GM13977 (cell line): Measurements from ENCODE around the gene ROCK1.

Experiments used
- DNase-seq: peaks from one replicate; pipeline ENCODE4 v3.0.0; 2012; ENCODE audit warnings: low spot score
- in situ Hi-C: fragments of 300-500 bp; cut with MboI; formaldehyde crosslinking; loops from one replicate; pipeline ENCODE4 v1.12.0; 2022; ENCODE audit warnings: low sequenced_read_pairs, low pct_unique_long_range_greater_than_20kb, mixed read lengths, inconsistent platforms; ENCODE audit not compliant: unreplicated experiment
- TF ChIP-seq, protein P1 (sequence below): IDR thresholded peaks from 2 replicates; pipeline ENCODE4 v1.5.1; 2012; ENCODE audit warnings: mild to moderate bottlenecking, control low read depth; ENCODE audit not compliant: insufficient read depth; ENCODE audit errors: extremely low read depth, missing control alignments

The ROCK1 gene

GRCh38 chr18:21056545-21056944 lies 55.1 kb downstream of the ROCK1 start:
- DNase-seq = no peak
- in situ Hi-C loops = no loop called here
- TF ChIP-seq, protein P1, sequence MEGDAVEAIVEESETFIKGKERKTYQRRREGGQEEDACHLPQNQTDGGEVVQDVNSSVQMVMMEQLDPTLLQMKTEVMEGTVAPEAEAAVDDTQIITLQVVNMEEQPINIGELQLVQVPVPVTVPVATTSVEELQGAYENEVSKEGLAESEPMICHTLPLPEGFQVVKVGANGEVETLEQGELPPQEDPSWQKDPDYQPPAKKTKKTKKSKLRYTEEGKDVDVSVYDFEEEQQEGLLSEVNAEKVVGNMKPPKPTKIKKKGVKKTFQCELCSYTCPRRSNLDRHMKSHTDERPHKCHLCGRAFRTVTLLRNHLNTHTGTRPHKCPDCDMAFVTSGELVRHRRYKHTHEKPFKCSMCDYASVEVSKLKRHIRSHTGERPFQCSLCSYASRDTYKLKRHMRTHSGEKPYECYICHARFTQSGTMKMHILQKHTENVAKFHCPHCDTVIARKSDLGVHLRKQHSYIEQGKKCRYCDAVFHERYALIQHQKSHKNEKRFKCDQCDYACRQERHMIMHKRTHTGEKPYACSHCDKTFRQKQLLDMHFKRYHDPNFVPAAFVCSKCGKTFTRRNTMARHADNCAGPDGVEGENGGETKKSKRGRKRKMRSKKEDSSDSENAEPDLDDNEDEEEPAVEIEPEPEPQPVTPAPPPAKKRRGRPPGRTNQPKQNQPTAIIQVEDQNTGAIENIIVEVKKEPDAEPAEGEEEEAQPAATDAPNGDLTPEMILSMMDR = no peak

GRCh38 chr18:21054252-21054821 lies 57.3 kb downstream of the ROCK1 start:
- TF ChIP-seq, protein P1 = no peak
- in situ Hi-C loops = no loop called here
- DNase-seq = no peak

DNA sequence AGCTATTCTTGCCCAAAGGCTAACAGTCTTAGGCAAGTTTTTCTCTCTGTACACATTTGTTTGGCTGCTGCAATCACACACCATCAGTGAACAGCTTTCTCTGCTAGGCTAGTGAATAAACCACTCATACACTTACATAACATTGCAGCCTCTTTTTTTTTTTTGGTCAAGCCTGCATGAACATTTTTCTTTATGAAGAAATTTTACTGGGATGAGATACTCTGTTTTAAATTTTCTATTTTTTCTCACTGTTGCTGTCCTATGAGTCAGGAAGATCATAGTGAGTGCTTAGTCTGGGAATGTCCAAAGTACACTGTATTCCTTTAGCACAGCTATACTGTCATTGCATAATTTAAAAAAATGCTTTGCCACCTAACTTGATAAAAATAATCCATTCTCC lies 58.5 kb downstream of the ROCK1 start:
- in situ Hi-C loops = no loop called here
- TF ChIP-seq, protein P1 = no peak
- no peak for DNase-seq

GRCh38 chr18:21052385-21052784 lies 59.2 kb downstream of the ROCK1 start:
- TF ChIP-seq, protein P1 = no peak
- in situ Hi-C loops = no loop called here
- DNase-seq = no peak

- TF ChIP-seq, protein P1 = no peak
- in situ Hi-C loops = no loop called here
- no peak for DNase-seq
Measured at GRCh38 chr18:21051620-21052019, 60.0 kb downstream of the ROCK1 start.

- in situ Hi-C loops = no loop called here
- DNase-seq = no peak
- TF ChIP-seq, protein P1 = no peak
Measured at GRCh38 chr18:21049306-21049705, 62.3 kb downstream of the ROCK1 start.

GRCh38 chr18:21047126-21047525 lies 64.5 kb downstream of the ROCK1 start:
- in situ Hi-C loops = no loop called here
- no peak for DNase-seq
- TF ChIP-seq, protein P1 = no peak
